WI38 (cell line): Measurements from ENCODE around the gene SKI.

Source experiments
- H3K4me3 ChIP-seq: 2 replicates; pipeline ENCODE4 v1.5.1; 2011; ENCODE audit warnings: low read depth, mild to moderate bottlenecking, control low read depth, low read length
- CTCF ChIP-seq: IDR thresholded peaks from 2 replicates; pipeline ENCODE4 v1.5.1; 2012; ENCODE audit warnings: low read depth, mild to moderate bottlenecking, control low read depth, low read length

The SKI gene

GRCh38 chr1:2352341-2352896 is 124.3 kb downstream of the SKI start:
- no peak overlapping the region for H3K4me3 ChIP-seq
- no peak for TF ChIP-seq CTCF

GRCh38 chr1:2352897-2353550 is 124.9 kb downstream of the SKI start:
- TF ChIP-seq CTCF = no peak
- H3K4me3 ChIP-seq = no peak overlapping the region

- no peak overlapping the region for H3K4me3 ChIP-seq
- TF ChIP-seq CTCF = no peak
Observed at GRCh38 chr1:2353551-2354438, 125.7 kb downstream of the SKI start.

- TF ChIP-seq CTCF = no peak
- H3K4me3 ChIP-seq = no peak overlapping the region
Observed at GRCh38 chr1:2354511-2355372, 126.6 kb downstream of the SKI start.

- H3K4me3 ChIP-seq = no peak overlapping the region
- TF ChIP-seq CTCF = no peak
Observed at GRCh38 chr1:2355373-2356261, 127.5 kb downstream of the SKI start.

- no peak overlapping the region for H3K4me3 ChIP-seq
- no peak for TF ChIP-seq CTCF
Observed at GRCh38 chr1:2356401-2356800, 128.3 kb downstream of the SKI start.
